HG03342 (cell line): ENCODE data around the gene EPB41L4A.

Experiments used
- ATAC-seq: cut with Tn5 transposase; IDR thresholded peaks from one replicate; pipeline ENCODE4 v1.9.1; 2021; ENCODE audit warnings: mild to moderate bottlenecking, moderate library complexity; ENCODE audit not compliant: unreplicated experiment

Gene EPB41L4A

GRCh38 chr5:112356178-112356956 is 62.7 kb downstream of the EPB41L4A start:
- ATAC-seq, result no peak

GRCh38 chr5:112355058-112355685 is 63.9 kb downstream of the EPB41L4A start:
- ATAC-seq, result no peak

DNA sequence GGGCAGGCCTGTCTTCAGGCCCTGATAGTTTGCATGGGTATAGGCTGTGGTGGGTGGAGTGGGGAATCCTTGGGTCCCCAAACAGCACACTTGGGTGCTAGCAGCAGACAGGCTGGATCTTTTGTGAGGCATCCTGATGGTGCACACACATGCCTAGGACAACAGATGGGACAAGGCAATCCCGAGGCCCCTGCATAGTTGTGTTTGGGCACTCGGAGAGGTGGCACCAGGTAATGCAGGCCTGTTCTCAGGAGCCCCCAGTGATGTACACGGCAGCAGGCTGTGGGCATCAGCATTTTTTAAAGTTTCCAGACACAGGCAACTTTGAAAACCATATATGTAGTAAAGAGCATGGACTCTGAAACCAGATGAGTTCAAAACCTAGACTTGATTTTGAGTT is 65.4 kb downstream of the EPB41L4A start:
- no peak for ATAC-seq

DNA sequence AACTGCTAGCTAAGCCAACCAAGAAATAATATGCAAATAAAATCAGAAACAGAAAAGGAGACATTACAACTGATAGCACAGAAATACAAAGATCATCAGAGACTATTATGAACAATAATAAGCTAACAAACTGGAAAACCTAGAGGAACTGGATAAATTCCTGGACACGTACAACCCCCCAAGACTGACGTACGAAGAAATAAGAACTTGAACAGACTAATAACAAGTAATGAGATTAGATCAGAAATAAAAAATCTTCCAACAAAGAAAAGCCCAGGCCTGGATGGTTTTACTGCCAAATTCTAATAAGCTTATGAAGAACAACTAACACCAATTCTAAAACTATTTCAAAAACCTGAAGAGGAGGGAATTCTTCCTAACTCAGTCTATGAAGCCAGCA is 67.9 kb downstream of the EPB41L4A start:
- ATAC-seq, result no peak

- no peak for ATAC-seq
Measured at GRCh38 chr5:112350626-112351025, 68.5 kb downstream of the EPB41L4A start.

GRCh38 chr5:112349371-112349770 is 69.7 kb downstream of the EPB41L4A start:
- no peak for ATAC-seq

DNA sequence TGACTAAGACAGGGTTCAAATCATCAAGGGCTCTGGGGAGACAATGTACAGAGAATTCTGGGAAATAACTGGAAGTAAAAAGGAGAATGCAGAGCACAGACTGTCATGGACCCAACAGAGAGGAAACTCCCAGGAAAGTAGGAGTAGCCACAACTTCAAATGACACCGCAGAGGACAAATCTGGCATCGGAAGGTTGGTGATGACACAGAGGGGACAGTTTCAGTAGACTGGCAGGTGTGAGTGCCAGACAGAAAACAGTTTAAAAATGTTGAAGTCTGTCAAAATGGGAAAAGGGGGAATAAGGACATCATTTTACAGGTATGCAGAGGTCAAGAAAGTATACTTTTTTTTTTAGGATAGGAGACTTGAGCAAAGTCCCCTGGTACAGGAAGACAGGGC is 70.2 kb downstream of the EPB41L4A start:
- no peak for ATAC-seq

- no peak for ATAC-seq
Measured at GRCh38 chr5:112348387-112348786, 70.7 kb downstream of the EPB41L4A start.

GRCh38 chr5:112346411-112347044 is 72.5 kb downstream of the EPB41L4A start:
- peak; percentile 56 for ATAC-seq

DNA sequence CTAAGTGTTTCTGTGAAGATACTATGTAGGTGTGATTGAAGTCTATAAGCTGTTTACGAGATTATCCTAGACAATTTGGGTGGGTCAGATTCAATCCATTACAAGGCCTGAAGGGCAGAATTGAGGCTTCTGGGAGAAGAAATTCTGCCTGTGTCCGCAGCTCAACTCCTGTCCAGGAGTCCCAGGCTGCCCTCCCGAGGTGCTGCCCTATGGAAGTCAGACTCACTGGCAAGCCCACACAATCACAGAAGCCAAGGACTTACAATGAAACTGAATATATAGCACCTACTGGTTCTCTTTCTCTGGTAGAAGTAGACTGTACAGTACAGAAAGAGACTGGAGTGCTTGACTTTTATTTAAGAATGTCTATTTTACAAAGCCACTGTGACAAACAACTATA is 74.5 kb downstream of the EPB41L4A start:
- no peak for ATAC-seq

GRCh38 chr5:112342389-112342788 is 76.7 kb downstream of the EPB41L4A start:
- no peak for ATAC-seq

GRCh38 chr5:112339761-112340160 is 79.3 kb downstream of the EPB41L4A start:
- ATAC-seq, result no peak

- no peak for ATAC-seq
Measured at GRCh38 chr5:112338681-112339337, 80.3 kb downstream of the EPB41L4A start.

DNA sequence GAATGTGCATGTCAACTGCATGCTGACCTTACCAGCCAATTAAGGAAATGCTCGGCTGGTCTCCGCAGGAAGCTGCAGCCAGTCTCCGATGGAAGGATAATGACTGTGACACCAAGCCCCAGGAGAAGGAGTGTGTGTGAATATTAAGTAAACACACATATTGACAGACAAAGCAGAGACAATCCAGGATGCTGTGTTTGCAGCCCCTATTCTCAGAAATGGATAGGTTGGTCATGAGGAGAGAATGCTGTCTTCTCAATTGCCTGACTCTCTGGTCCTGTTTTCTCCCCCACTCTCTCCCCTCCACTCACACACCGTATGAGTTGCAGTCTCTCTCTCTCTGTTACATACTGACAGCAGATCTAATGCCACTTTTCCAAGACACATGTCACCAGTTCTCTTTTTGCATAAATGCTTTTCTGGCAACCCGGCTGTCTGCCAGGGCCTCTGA is 85.7 kb downstream of the EPB41L4A start:
- ATAC-seq, result no peak

DNA sequence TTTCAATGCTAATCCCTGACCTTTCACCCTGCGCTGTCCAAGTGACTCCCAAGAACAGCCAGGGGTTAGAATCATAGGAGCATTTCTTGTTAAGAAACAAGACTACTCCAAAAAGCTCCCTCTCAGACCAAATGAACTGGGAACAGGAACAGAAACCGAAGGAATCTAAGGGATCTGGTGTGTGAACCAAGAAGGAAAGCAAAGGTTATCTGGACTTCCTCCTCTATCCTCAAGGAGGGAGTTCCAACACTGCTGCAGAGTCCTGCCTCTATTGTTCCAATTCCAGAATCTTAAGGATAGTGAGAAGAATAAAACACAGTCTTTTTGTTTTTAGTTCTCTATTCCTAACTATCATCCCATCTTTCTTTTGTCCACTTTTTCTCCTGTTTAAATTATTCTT is 87.2 kb downstream of the EPB41L4A start:
- ATAC-seq, result no peak

DNA sequence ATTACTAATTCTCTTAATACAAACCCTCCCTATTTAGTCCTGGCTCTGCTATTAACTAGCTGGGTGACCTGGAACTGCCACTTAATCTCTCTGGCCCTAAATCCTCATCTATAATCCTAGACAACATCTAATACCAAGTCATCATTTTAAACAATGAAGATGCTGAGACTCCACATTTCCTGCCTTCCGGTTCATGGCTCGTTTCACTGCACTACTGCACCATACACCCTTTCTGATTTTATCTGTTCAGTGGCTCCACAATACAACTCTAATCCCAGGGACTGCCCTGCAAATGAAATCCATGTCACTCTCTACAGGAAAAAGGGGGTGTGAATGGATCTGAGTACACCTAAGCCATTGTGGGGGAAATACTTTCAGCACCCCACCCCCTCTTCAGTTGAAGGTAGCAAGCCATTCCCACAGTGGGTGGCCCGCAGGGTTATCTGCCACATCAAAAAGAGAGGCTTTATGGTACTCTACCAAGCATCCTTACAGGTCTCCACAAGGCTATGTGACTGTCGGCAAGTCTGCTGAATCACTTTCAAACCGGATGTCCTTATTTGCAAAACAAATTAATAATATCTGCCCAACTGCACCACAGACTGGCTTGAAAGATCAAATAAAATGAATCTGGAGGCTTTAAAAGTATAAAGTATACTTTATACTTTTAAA is 89.5 kb downstream of the EPB41L4A start:
- peak; percentile 93 for ATAC-seq

DNA sequence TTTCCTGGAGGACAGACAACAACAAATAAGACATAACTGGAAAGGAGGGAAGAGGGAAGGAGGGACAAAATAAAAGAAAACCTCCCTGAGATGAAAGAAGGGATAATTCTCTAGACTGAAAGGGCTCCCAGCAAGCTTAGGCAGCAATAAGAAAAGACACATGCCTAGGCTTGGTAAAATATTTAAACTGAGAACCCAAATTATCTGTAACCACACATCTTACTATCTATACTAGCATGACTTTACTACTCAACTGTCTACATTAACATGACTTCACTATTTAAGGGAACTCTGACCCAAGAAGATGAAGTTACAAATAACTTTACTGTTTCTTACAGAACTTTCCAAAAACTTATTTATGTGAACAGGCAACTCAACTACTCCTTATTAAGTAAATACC is 95.9 kb downstream of the EPB41L4A start:
- ATAC-seq, result no peak

DNA sequence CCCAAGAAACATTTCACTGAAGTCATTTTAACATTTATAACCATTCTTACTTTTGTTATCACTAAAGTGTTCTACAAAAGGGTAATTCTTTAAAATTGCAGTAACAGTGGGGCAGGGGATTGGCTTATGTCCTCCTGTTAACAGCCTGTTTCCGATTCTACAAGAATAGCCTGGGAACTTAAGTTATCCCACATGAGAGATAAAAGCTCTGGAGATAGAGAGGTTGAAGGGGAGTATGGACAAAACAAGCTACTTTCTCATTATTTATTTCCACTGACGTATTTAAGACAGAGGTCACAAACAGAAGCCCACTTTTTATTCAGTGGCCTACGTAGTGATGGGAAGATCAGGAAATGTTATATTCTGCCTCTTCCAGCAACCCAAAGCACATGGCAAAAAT is 98.7 kb downstream of the EPB41L4A start:
- no peak for ATAC-seq

DNA sequence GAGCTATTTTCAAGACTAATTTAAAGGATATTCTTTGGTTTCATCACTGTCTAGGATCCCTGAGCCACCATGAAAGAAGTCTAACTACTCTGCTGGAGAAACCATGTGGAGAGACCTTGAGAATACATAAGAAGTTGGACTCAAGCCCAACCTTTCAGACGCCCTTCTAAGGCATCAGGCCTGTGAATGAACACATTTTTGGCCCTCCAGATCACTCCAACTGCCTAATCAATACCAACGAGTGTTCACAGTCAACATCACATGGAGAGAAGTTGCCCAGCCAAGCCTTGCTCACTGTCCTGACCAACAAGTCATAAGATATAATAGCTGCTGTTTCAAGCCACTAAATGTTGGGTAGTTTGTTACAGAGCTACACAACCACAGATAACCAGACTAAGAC is 100.7 kb downstream of the EPB41L4A start:
- no peak for ATAC-seq

- no peak for ATAC-seq
Measured at GRCh38 chr5:112317866-112318265, 101.2 kb downstream of the EPB41L4A start.

DNA sequence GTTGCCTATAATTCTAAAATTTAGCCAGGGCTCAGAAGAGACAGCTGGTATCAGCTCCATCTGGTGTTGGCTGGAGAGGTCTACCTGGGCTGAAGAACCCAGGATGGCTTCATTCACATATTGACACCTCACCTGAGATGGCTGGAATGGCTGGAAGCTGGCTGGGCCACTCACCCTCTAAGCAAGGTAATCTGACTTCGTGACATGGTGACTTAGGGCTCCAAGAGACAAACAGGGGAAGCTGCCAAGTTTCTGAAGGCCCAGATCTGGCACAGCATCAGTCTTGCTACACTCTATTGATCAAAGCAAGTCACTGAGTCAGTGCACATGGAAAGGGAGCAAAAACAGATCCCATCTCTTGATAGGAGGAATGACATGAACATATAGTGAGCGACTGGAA is 102.3 kb downstream of the EPB41L4A start:
- no peak for ATAC-seq
